ENCODE measurements around the gene SDC3.

DNA sequence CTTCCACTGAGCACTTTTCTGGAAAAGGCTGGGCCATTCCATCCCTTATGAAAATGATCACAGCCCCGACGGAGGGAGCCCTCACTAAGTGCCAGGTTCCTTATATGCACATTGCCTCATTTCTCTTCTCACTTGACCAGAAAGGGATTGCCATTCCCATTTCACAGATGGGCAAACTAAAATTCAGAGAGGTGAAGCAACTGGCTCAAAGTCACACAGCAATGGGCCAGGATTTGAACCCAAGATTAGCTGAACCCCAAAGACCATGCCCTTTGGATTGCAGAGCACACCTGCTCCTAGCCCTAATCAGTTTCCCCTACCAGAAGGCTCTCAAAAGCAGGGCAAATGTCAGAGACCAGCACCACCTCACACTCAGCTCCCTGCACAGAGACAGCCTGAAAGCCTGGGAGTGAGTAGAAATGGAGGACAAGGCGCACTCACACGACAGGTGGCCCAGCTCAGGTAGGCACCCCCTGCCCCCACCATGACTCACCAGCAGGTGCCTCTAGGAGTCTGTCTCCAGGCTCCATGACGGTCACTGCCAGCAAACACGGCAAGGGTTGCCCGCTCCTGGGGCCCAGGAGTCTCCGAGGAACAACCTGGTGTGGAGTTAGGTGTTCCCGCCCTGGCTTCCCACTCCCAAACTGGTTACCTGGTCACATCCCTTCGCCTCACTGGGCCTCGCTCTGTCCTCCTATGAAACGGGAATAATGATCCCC, 21.7 kb downstream of the SDC3 start:
- TF ChIP-seq CTCF (IDR thresholded peaks at IDR 0.05) (no peak), EZH2 (IDR thresholded peaks at IDR 0.05; ENCODE audit: borderline replicate concordance, insufficient read depth, low read depth, low read length, poor library complexity, severe bottlenecking) (no peak)

Data from B cell (primary cell).